Measurements from ENCODE around the gene ICAM4. TPM values are rescaled to one million over a fixed set of nuclear protein-coding genes. Genes with fewer than 3 reads are reported as not detected.

The ICAM4 gene
- total RNA-seq, 1 donor from 2014 or later = 2.5 TPM

GRCh38 chr19:10336725-10337124 is 50.0 kb downstream of the ICAM4 start:
- intact Hi-C loops (cut with micrococcal nuclease) = loop anchor here (5.0 kb wide), 1 partner anchor 69 kb away; no protein-coding TSS in a partner anchor

Other genes with a start within 250 kb of the ICAM4 start
- 67.8 and 68.1 TPM in 2 replicates for gene SHFL, start 200.6 kb upstream of the ICAM4 start, total RNA-seq
- 1.3 and 2.0 TPM in 2 replicates for gene ANGPTL6, start 184.3 kb upstream of the ICAM4 start, total RNA-seq
- gene PPAN, start 180.6 kb upstream of the ICAM4 start, total RNA-seq = 82.1 and 83.0 TPM in 2 replicates
- 27.7 and 31.1 TPM in 2 replicates for gene P2RY11, start 175.3 kb upstream of the ICAM4 start, total RNA-seq
- gene EIF3G, start 167.1 kb upstream of the ICAM4 start, total RNA-seq = 226 and 229 TPM in 2 replicates
- 398 and 410 TPM in 2 replicates for gene DNMT1, start 92.0 kb upstream of the ICAM4 start, total RNA-seq
- gene S1PR2, start 55.6 kb upstream of the ICAM4 start, total RNA-seq = 6.9 and 7.0 TPM in 2 replicates
- 76.3 and 77.9 TPM in 2 replicates for gene MRPL4, start 34.7 kb upstream of the ICAM4 start, total RNA-seq
- gene ICAM1, start 15.8 kb upstream of the ICAM4 start, total RNA-seq = 19.4 and 21.7 TPM in 2 replicates
- gene ICAM5, start 3.0 kb downstream of the ICAM4 start, total RNA-seq = 0.70 and 0.82 TPM in 2 replicates
- gene ZGLP1, start 22.9 kb downstream of the ICAM4 start, total RNA-seq = 2.4 and 3.7 TPM in 2 replicates
- 7.2 and 9.0 TPM in 2 replicates for gene FDX2, start 29.1 kb downstream of the ICAM4 start, total RNA-seq
- 78.0 and 81.8 TPM in 2 replicates for gene RAVER1, start 46.6 kb downstream of the ICAM4 start, total RNA-seq
- 183 and 185 TPM in 2 replicates for gene ICAM3, start 52.7 kb downstream of the ICAM4 start, total RNA-seq
- gene TYK2, start 93.6 kb downstream of the ICAM4 start, total RNA-seq = 250 and 257 TPM in 2 replicates
- gene CDC37, start 116.6 kb downstream of the ICAM4 start, total RNA-seq = 201 and 202 TPM in 2 replicates
- gene PDE4A, start 133.6 kb downstream of the ICAM4 start, total RNA-seq = 61.2 and 64.9 TPM in 2 replicates
- gene KEAP1, start 216.4 kb downstream of the ICAM4 start, total RNA-seq = 88.7 and 98.7 TPM in 2 replicates
- not detected in 2 replicates for gene S1PR5, start 230.5 kb downstream of the ICAM4 start, total RNA-seq

Measured in T-helper 2 cell treated with Interferon-gamma antibody and Interleukin-4, amounts not matched to agents 100 ng/mL and 5 ng/mL, for 36 hours (primary cell).